Sigmoid colon (tissue), 4 donors: Measurements from ENCODE around the gene DHRS2.

Source experiments
- CTCF ChIP-seq, 4 experiments: fragments of 450-650 bp in 3 of 4; fragments of 200-600 bp in 1 of 4; IDR thresholded peaks; one replicate each; pipeline ENCODE4 v1.5.1; 2016 to 2019; ENCODE audit warnings: antibody characterized with exemption in 4 of 4, mild to moderate bottlenecking in 3 of 4, moderate library complexity in 2 of 4
- EP300 ChIP-seq, 4 donors: sonication (generic); formaldehyde crosslinking; IDR thresholded peaks; one replicate each; pipeline ENCODE4 v1.6.1; 2017; ENCODE audit warnings: antibody characterized with exemption in 4 of 4
- POLR2A ChIP-seq, 2 donors: fragments of 450-650 bp; IDR thresholded peaks; one replicate each; pipeline ENCODE4 v1.6.1; 2016; ENCODE audit warnings: antibody characterized with exemption in 2 of 2, mild to moderate bottlenecking in 2 of 2, moderate library complexity in 2 of 2
- POLR2AphosphoS5 ChIP-seq, 4 donors: sonication (generic); formaldehyde crosslinking; IDR thresholded peaks; one replicate each; pipeline ENCODE4 v1.6.1; 2017; ENCODE audit warnings: antibody characterized with exemption in 4 of 4

GRCh38 chr14:23610815-23611289 lies 25.3 kb upstream of the DHRS2 start:
- TF ChIP-seq CTCF (IDR thresholded peaks at IDR 0.05): no peak
- no peak for TF ChIP-seq POLR2AphosphoS5 (IDR thresholded peaks at IDR 0.05)
- no peak for TF ChIP-seq POLR2A (IDR thresholded peaks at IDR 0.05)
- TF ChIP-seq EP300 (IDR thresholded peaks at IDR 0.05): no peak
